ENCODE results near the gene ERFL. TPM values are rescaled to one million over a fixed set of nuclear protein-coding genes. Genes with fewer than 3 reads are reported as not detected.

Gene ERFL
- total RNA-seq, 1 donor from 2014 or later = 0.46 TPM

- peaks cover 45% of the 10 kb centered on the region for H3K36me3 Mint-ChIP-seq (ENCODE audit: low read depth, unreplicated experiment)
- no peak for DNase-seq (ENCODE audit: low spot score)
- TF ChIP-seq CTCF (IDR thresholded peaks at IDR 0.05; ENCODE audit: unreplicated experiment) = no peak
- peaks cover 26% of the 10 kb centered on the region for H3K27me3 Mint-ChIP-seq (ENCODE audit: unreplicated experiment)
- peak overlapping the region; percentile 97 for H3K4me3 Mint-ChIP-seq (ENCODE audit: unreplicated experiment)
- H3K9me3 Mint-ChIP-seq (ENCODE audit: unreplicated experiment) = no peaks in the 10 kb centered on the region
- H3K4me1 Mint-ChIP-seq (ENCODE audit: unreplicated experiment) = peaks cover 39% of the 10 kb centered on the region
- H3K27ac Mint-ChIP-seq (ENCODE audit: unreplicated experiment) = peak overlapping the region; percentile 97
Measured at GRCh38 chr19:41860419-41861115, 67.7 kb downstream of the ERFL start.

GRCh38 chr19:41859618-41860418 is 68.4 kb downstream of the ERFL start, which contains the start of gene RPS19:
RPS19 (plus strand) TSS chr19:41860255; CDS start chr19:41860775, 520 bp downstream.
- DNase-seq (ENCODE audit: low spot score) = peak; percentile 98
- H3K9me3 Mint-ChIP-seq (ENCODE audit: unreplicated experiment) = no peaks in the 10 kb centered on the region
- H3K27ac Mint-ChIP-seq (ENCODE audit: unreplicated experiment) = peak within 1 kb of the TSS; percentile 100
- peak within 1 kb of the TSS; percentile 98 for H3K4me3 Mint-ChIP-seq (ENCODE audit: unreplicated experiment)
- peaks cover 26% of the 10 kb centered on the region for H3K27me3 Mint-ChIP-seq (ENCODE audit: unreplicated experiment)
- peak; percentile 77 for TF ChIP-seq CTCF (IDR thresholded peaks at IDR 0.05; ENCODE audit: unreplicated experiment)
- H3K36me3 Mint-ChIP-seq (ENCODE audit: low read depth, unreplicated experiment) = peaks cover 42% of the 10 kb centered on the region
- peaks cover 39% of the 10 kb centered on the region for H3K4me1 Mint-ChIP-seq (ENCODE audit: unreplicated experiment)

GRCh38 chr19:41859213-41859617 is 69.0 kb downstream of the ERFL start:
- Mint-ChIP-seq H3K27me3 (ENCODE audit: unreplicated experiment) (peaks cover 27% of the 10 kb centered on the region), H3K9me3 (ENCODE audit: unreplicated experiment) (no peaks in the 10 kb centered on the region), H3K4me1 (ENCODE audit: unreplicated experiment) (peaks cover 33% of the 10 kb centered on the region), H3K27ac (ENCODE audit: unreplicated experiment) (peak overlapping the region; percentile 100), H3K36me3 (ENCODE audit: low read depth, unreplicated experiment) (peaks cover 36% of the 10 kb centered on the region), H3K4me3 (ENCODE audit: unreplicated experiment) (peak overlapping the region; percentile 98)
- TF ChIP-seq CTCF (IDR thresholded peaks at IDR 0.05; ENCODE audit: unreplicated experiment) = no peak
- DNase-seq (ENCODE audit: low spot score) = no peak

Small RNA genes lying within 50 kb of the gene (microRNA-seq; reads per million reads assigned to microRNA genes)
- 5.0 reads per million, percentile 49 among the genes with 10 or more reads in this experiment for gene MIR6797 (ENCODE audit: unreplicated experiment)

Other genes with a start within 250 kb of the ERFL start
- not detected for gene CEACAM7, start 240.2 kb downstream of the ERFL start, total RNA-seq (ENCODE audit: unreplicated experiment)
- gene CEACAM5, start 219.8 kb downstream of the ERFL start, total RNA-seq (ENCODE audit: unreplicated experiment) = not detected
- gene CEACAM6, start 172.9 kb downstream of the ERFL start, total RNA-seq (ENCODE audit: unreplicated experiment) = not detected
- not detected for gene CEACAM3, start 131.9 kb downstream of the ERFL start, total RNA-seq (ENCODE audit: unreplicated experiment)
- not detected for gene LYPD4, start 83.8 kb downstream of the ERFL start, total RNA-seq (ENCODE audit: unreplicated experiment)
- gene DMRTC2, start 83.4 kb downstream of the ERFL start, total RNA-seq (ENCODE audit: unreplicated experiment) = not detected
- 3,886 TPM for gene RPS19, start 68.2 kb downstream of the ERFL start, total RNA-seq (ENCODE audit: unreplicated experiment)
- 1.1 TPM for gene CD79A, start 51.2 kb downstream of the ERFL start, total RNA-seq (ENCODE audit: unreplicated experiment)
- gene ARHGEF1, start 45.3 kb downstream of the ERFL start, total RNA-seq (ENCODE audit: unreplicated experiment) = 113 TPM
- 146 TPM for gene RABAC1, start 30.9 kb upstream of the ERFL start, total RNA-seq (ENCODE audit: unreplicated experiment)
- not detected for gene ATP1A3, start 65.8 kb upstream of the ERFL start, total RNA-seq (ENCODE audit: unreplicated experiment)
- 18.4 TPM for gene GRIK5, start 141.8 kb upstream of the ERFL start, total RNA-seq (ENCODE audit: unreplicated experiment)
- 19.7 TPM for gene ZNF574, start 147.7 kb upstream of the ERFL start, total RNA-seq (ENCODE audit: unreplicated experiment)
- gene POU2F2, start 204.0 kb upstream of the ERFL start, total RNA-seq (ENCODE audit: unreplicated experiment) = 5.7 TPM